ENCODE data around the gene NTHL1. TPM values are rescaled to one million over a fixed set of nuclear protein-coding genes. Genes with fewer than 3 reads are reported as not detected.

The NTHL1 gene
- total and polyA plus RNA-seq, 9 of the 15 experiments (the other 6 are each of a cell fraction or from before 2014, with no cell fraction given) = 1.1 to 58.8 (median 17.6) TPM

GRCh38 chr16:1991948-1992703, 55.5 kb downstream of the NTHL1 start (continued):
- TF ChIP-seq PREB (CRISPR knock-in tag; IDR thresholded peaks at IDR 0.05) = no peak
- TF ChIP-seq RBM25 (IDR thresholded peaks at IDR 0.05; ENCODE audit: low read depth, low read length, severe bottlenecking) = peak; percentile 34
- TF ChIP-seq TCF15 (CRISPR knock-in tag; IDR thresholded peaks at IDR 0.05) = no peak
- TF ChIP-seq, protein P1, sequence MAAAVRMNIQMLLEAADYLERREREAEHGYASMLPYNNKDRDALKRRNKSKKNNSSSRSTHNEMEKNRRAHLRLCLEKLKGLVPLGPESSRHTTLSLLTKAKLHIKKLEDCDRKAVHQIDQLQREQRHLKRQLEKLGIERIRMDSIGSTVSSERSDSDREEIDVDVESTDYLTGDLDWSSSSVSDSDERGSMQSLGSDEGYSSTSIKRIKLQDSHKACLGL (CRISPR knock-in tag; IDR thresholded peaks at IDR 0.05; ENCODE audit: borderline replicate concordance, poor library complexity, severe bottlenecking) = peak; percentile 31
- 0 out of 2 replicates have a peak, but pooled peaks have one; percentile 24 for TF ChIP-seq CREM (IDR thresholded peaks at IDR 0.05; ENCODE audit: low read depth)
- peak; percentile 10; the same call in 1 of the 2 replicates for TF ChIP-seq ZBTB33 (CRISPR knock-in tag; IDR thresholded peaks at IDR 0.05)
- TF ChIP-seq SLC30A9 (CRISPR knock-in tag; IDR thresholded peaks at IDR 0.05) = no peak
- TF ChIP-seq SMARCA5 (IDR thresholded peaks at IDR 0.05) = no peak
- TF ChIP-seq, protein P2, sequence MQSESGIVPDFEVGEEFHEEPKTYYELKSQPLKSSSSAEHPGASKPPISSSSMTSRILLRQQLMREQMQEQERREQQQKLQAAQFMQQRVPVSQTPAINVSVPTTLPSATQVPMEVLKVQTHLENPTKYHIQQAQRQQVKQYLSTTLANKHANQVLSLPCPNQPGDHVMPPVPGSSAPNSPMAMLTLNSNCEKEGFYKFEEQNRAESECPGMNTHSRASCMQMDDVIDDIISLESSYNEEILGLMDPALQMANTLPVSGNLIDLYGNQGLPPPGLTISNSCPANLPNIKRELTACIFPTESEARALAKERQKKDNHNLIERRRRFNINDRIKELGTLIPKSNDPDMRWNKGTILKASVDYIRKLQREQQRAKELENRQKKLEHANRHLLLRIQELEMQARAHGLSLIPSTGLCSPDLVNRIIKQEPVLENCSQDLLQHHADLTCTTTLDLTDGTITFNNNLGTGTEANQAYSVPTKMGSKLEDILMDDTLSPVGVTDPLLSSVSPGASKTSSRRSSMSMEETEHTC (IDR thresholded peaks at IDR 0.05) = no peak
- no peak for TF ChIP-seq RBM15 (IDR thresholded peaks at IDR 0.05; ENCODE audit: insufficient read depth, low read length)
- peak; percentile 95 for TF ChIP-seq MYC (IDR thresholded peaks at IDR 0.05; ENCODE audit: low read depth, low read length)
- no peak for TF ChIP-seq MYC (CRISPR knock-in tag; IDR thresholded peaks at IDR 0.05; ENCODE audit: borderline replicate concordance, low read depth)
- peak; percentile 20 for TF ChIP-seq RBBP5 (IDR thresholded peaks at IDR 0.05; ENCODE audit: borderline replicate concordance, insufficient read depth, low read length, poor library complexity, severe bottlenecking)
- TF ChIP-seq ZNF282 (CRISPR knock-in tag; IDR thresholded peaks at IDR 0.05) = peak; percentile 85; the same call in 1 of the 2 replicates
- no peak for TF ChIP-seq FOXA1 (IDR thresholded peaks at IDR 0.05; ENCODE audit: borderline replicate concordance)
- peak in 1 of 2 experiments; percentile 62; a peak in 1 of 3 replicates for TF ChIP-seq CBX3 (IDR thresholded peaks at IDR 0.05; ENCODE audit: borderline replicate concordance in 1 of 2, low read length in 2 of 2)
- no peak for TF ChIP-seq ZNF507 (tag; conservative IDR thresholded peaks at IDR 0.05)
- 0 out of 2 replicates have a peak, but pooled peaks have one; percentile 55 for TF ChIP-seq IRF2 (CRISPR knock-in tag; IDR thresholded peaks at IDR 0.05)
- TF ChIP-seq, protein P3, sequence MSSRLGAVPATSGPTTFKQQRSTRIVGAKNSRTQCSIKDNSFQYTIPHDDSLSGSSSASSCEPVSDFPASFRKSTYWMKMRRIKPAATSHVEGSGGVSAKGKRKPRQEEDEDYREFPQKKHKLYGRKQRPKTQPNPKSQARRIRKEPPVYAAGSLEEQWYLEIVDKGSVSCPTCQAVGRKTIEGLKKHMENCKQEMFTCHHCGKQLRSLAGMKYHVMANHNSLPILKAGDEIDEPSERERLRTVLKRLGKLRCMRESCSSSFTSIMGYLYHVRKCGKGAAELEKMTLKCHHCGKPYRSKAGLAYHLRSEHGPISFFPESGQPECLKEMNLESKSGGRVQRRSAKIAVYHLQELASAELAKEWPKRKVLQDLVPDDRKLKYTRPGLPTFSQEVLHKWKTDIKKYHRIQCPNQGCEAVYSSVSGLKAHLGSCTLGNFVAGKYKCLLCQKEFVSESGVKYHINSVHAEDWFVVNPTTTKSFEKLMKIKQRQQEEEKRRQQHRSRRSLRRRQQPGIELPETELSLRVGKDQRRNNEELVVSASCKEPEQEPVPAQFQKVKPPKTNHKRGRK (tag; IDR thresholded peaks at IDR 0.05) = no peak
- no peak for TF ChIP-seq NCOA4 (IDR thresholded peaks at IDR 0.05; ENCODE audit: partially characterized antibody)

Data from K562 (cell line).